Panc1 (cell line): ENCODE measurements around the gene ZNF480. TPM values are rescaled to one million over a fixed set of nuclear protein-coding genes. Genes with fewer than 3 reads are reported as not detected.
A peak's percentile ranks its signal among the peaks of the same experiment; 100 is the strongest.

ENCODE experiments used
- ATAC-seq: fragments of 200-7000 bp; cut with Tn5 transposase; 2 replicates; pipeline ENCODE4 v1.9.1; 2020; ENCODE audit warnings: mild to moderate bottlenecking, moderate library complexity
- BruUV-seq: library from RNA; stranded (reverse); fragments of 400-500 nt; replicated peaks from 2 replicates; lab custom pipeline; 2021; lab: Mats Ljungman, UMichigan
- CTCF ChIA-PET: fragments of 300-600 bp; sonication (Branson Sonifier 250); formaldehyde crosslinking; loops from one replicate; lab custom pipeline; 2022; ENCODE audit warnings: antibody characterized with exemption; lab: Charles Lee
- POLR2A ChIA-PET: fragments of 300-600 bp; sonication (Branson Sonifier 250); formaldehyde crosslinking; loops from one replicate; lab custom pipeline; 2022; ENCODE audit warnings: antibody characterized with exemption; lab: Charles Lee
- DNase-seq: peaks from one replicate; pipeline ENCODE4 v3.0.0-alpha.2; 2010; ENCODE audit warnings: low read depth, low spot score
- H3K27ac ChIP-seq: 2 replicates; pipeline ENCODE4 v1.5.1; 2011; ENCODE audit warnings: mild to moderate bottlenecking, low read length, inconsistent platforms
- H3K27me3 ChIP-seq: fragments of 200-500 bp; sonication (Bioruptor generic); 2 replicates; pipeline ENCODE4 v1.6.0; 2014; ENCODE audit warnings: low read length, inconsistent platforms; ENCODE audit not compliant: control insufficient read depth, insufficient read depth
- H3K36me3 ChIP-seq: fragments of 200-500 bp; sonication (Bioruptor generic); 2 replicates; pipeline ENCODE4 v1.5.1; 2014; ENCODE audit warnings: inconsistent platforms, mild to moderate bottlenecking, low read length, moderate library complexity; ENCODE audit not compliant: control insufficient read depth, insufficient read depth
- H3K4me1 ChIP-seq: 2 replicates; pipeline ENCODE4 v1.5.1; 2011; ENCODE audit warnings: inconsistent platforms, mild to moderate bottlenecking, low read length, moderate library complexity; ENCODE audit not compliant: control insufficient read depth, insufficient read depth
- H3K4me3 ChIP-seq, 2 experiments: 2 replicates each; pipeline ENCODE4 v1.5.1; 2011 to 2012; ENCODE audit warnings: low read depth in 2 of 2, low read length in 2 of 2, mild to moderate bottlenecking in 2 of 2, inconsistent platforms in 1 of 2, moderate library complexity in 1 of 2
- H3K9me3 ChIP-seq: fragments of 200-500 bp; sonication (Bioruptor generic); 2 replicates; pipeline ENCODE4 v1.5.1; 2014; ENCODE audit warnings: low read depth, mild to moderate bottlenecking, inconsistent platforms, low read length, moderate library complexity; ENCODE audit not compliant: control insufficient read depth, insufficient read depth
- POLR2AphosphoS5 ChIP-seq: IDR thresholded peaks from 2 replicates; pipeline ENCODE4 v1.6.1; 2012; ENCODE audit warnings: mild to moderate bottlenecking, low read depth, low read length, moderate library complexity
- SIN3A ChIP-seq: IDR thresholded peaks from 2 replicates; pipeline ENCODE4 v1.6.1; 2012; ENCODE audit warnings: low read depth, mild to moderate bottlenecking, low read length, moderate library complexity, borderline replicate concordance; ENCODE audit not compliant: insufficient read depth
- TCF7L2 ChIP-seq: IDR thresholded peaks from 2 replicates; pipeline ENCODE4 v1.6.1; 2011; ENCODE audit warnings: mild to moderate bottlenecking, low read depth, low read length, inconsistent platforms
- in situ Hi-C: cut with HindIII; loops from 2 replicates; pipeline ENCODE4 v1.10.0; 2016; ENCODE audit warnings: low sequenced_read_pairs, low pct_unique_long_range_greater_than_20kb
- intact Hi-C: fragments of 100-400 bp; cut with micrococcal nuclease; formaldehyde crosslinking; loops from one replicate; pipeline ENCODE4 v1.10.0; 2022; ENCODE audit not compliant: unreplicated experiment
- microRNA-seq: library from miRNA; unstranded; fragments of <30 nt; microRNA quantifications from one replicate; pipeline ENCODE4 v1.1.0, GENCODE V29; 2020; ENCODE audit not compliant: unreplicated experiment
- total RNA-seq: library from RNA; stranded (reverse); gene quantifications from one replicate; pipeline ENCODE4 v1.2.1, GENCODE V29; 2021; ENCODE audit not compliant: unreplicated experiment
- TF ChIP-seq, protein P1 (sequence below), 2 experiments: IDR thresholded peaks; 2 replicates each; pipeline ENCODE4 v1.6.1; 2011 to 2012; ENCODE audit warnings: low read depth in 2 of 2, control low read depth in 1 of 2, low read length in 1 of 2, mild to moderate bottlenecking in 1 of 2, moderate library complexity in 1 of 2; ENCODE audit not compliant: insufficient read depth in 1 of 2
- TF ChIP-seq, protein P2 (sequence below): fragments of 450-650 bp; IDR thresholded peaks from 2 replicates; pipeline ENCODE4 v1.5.1; 2017; ENCODE audit warnings: mild to moderate bottlenecking

Gene ZNF480
- total RNA-seq, 1 experiment from 2014 or later, result 11.5 TPM

DNA sequence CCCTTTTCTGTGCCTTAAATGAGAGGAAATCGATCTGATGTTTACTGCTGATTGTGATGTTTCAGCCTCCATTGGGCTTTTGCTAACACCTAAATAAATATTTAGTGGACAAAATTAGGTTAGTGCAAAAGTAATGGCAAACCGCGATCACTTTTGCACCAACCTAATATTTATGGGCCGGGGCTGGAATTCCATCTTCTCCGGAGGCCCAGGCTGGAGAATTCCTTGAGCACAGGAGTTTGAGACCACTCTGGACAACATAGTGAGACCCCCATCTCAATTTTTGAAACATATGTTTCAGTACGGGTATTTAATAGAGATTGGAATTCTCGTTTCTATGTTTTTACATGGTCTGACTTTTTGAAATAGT, 73.4 kb downstream of the ZNF480 start:
- in situ Hi-C loops (no loop called here), intact Hi-C loops (no loop called here)
- no peak for ATAC-seq
- peaks cover 9% of the 10 kb centered on the region; the same call in 1 of the 2 replicates for H3K9me3 ChIP-seq
- H3K27me3 ChIP-seq, result no peaks in the 10 kb centered on the region
- H3K4me1 ChIP-seq, result no peaks in the 10 kb centered on the region
- H3K4me3 ChIP-seq, result peak overlapping the region; percentile 73 to 91
- BruUV-seq, result no TSS peak
- H3K27ac ChIP-seq, result peak overlapping the region; percentile 89
- TF ChIP-seq TCF7L2 (no peak), SIN3A (no peak), POLR2AphosphoS5 (no peak)
- TF ChIP-seq, protein P1, sequence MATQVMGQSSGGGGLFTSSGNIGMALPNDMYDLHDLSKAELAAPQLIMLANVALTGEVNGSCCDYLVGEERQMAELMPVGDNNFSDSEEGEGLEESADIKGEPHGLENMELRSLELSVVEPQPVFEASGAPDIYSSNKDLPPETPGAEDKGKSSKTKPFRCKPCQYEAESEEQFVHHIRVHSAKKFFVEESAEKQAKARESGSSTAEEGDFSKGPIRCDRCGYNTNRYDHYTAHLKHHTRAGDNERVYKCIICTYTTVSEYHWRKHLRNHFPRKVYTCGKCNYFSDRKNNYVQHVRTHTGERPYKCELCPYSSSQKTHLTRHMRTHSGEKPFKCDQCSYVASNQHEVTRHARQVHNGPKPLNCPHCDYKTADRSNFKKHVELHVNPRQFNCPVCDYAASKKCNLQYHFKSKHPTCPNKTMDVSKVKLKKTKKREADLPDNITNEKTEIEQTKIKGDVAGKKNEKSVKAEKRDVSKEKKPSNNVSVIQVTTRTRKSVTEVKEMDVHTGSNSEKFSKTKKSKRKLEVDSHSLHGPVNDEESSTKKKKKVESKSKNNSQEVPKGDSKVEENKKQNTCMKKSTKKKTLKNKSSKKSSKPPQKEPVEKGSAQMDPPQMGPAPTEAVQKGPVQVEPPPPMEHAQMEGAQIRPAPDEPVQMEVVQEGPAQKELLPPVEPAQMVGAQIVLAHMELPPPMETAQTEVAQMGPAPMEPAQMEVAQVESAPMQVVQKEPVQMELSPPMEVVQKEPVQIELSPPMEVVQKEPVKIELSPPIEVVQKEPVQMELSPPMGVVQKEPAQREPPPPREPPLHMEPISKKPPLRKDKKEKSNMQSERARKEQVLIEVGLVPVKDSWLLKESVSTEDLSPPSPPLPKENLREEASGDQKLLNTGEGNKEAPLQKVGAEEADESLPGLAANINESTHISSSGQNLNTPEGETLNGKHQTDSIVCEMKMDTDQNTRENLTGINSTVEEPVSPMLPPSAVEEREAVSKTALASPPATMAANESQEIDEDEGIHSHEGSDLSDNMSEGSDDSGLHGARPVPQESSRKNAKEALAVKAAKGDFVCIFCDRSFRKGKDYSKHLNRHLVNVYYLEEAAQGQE (IDR thresholded peaks at IDR 0.05; ENCODE audit: insufficient read depth in 1 of 2, low read depth in 2 of 2, low read length in 1 of 2), result no peak
- TF ChIP-seq, protein P2, sequence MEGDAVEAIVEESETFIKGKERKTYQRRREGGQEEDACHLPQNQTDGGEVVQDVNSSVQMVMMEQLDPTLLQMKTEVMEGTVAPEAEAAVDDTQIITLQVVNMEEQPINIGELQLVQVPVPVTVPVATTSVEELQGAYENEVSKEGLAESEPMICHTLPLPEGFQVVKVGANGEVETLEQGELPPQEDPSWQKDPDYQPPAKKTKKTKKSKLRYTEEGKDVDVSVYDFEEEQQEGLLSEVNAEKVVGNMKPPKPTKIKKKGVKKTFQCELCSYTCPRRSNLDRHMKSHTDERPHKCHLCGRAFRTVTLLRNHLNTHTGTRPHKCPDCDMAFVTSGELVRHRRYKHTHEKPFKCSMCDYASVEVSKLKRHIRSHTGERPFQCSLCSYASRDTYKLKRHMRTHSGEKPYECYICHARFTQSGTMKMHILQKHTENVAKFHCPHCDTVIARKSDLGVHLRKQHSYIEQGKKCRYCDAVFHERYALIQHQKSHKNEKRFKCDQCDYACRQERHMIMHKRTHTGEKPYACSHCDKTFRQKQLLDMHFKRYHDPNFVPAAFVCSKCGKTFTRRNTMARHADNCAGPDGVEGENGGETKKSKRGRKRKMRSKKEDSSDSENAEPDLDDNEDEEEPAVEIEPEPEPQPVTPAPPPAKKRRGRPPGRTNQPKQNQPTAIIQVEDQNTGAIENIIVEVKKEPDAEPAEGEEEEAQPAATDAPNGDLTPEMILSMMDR, result no peak
- ChIA-PET CTCF (no interaction called here), POLR2A (no interaction called here)
- DNase-seq, result no peak
- no peaks in the 10 kb centered on the region for H3K36me3 ChIP-seq

Small RNA genes within 50 kb of the gene (microRNA-seq; reads per million reads assigned to microRNA genes)
- gene MIR643, result 2.5 reads per million

Other genes with a start within 250 kb of the ZNF480 start
- 8.2 TPM for gene ZNF432, start 248.3 kb upstream of the ZNF480 start, total RNA-seq
- gene ZNF841, start 201.4 kb upstream of the ZNF480 start, total RNA-seq, result 10.8 TPM
- 5.3 TPM for gene ZNF616, start 157.2 kb upstream of the ZNF480 start, total RNA-seq
- 6.3 TPM for gene ZNF836, start 125.5 kb upstream of the ZNF480 start, total RNA-seq
- 146 TPM for gene PPP2R1A, start 107.1 kb upstream of the ZNF480 start, total RNA-seq
- gene ZNF766, start 27.6 kb upstream of the ZNF480 start, total RNA-seq, result 13.9 TPM
- gene ZNF610, start 39.1 kb downstream of the ZNF480 start, total RNA-seq, result not detected
- 10.9 TPM for gene ZNF880, start 72.8 kb downstream of the ZNF480 start, total RNA-seq
- gene ZNF528, start 100.7 kb downstream of the ZNF480 start, total RNA-seq, result 9.3 TPM
- not detected for gene ZNF534, start 132.0 kb downstream of the ZNF480 start, total RNA-seq
- not detected for gene ZNF578, start 156.4 kb downstream of the ZNF480 start, total RNA-seq
- 19.1 TPM for gene ZNF808, start 230.5 kb downstream of the ZNF480 start, total RNA-seq